C4-2B (cell line): ENCODE measurements around the gene JDP2.

Experiments
- CTCF ChIP-seq: fragments of 450-650 bp; conservative IDR thresholded peaks from 2 replicates; pipeline ENCODE4 v1.5.1; 2017; ENCODE audit warnings: mild to moderate bottlenecking
- ZFX ChIP-seq: fragments of 450-650 bp; IDR thresholded peaks from 2 replicates; pipeline ENCODE4 v1.6.1; 2017

- no peak for TF ChIP-seq ZFX
- TF ChIP-seq CTCF: no peak
These were observed 21.0 kb upstream of the JDP2 start for GRCh38 chr14:75406856-75407255.
